PC-9 (cell line): ENCODE data around the gene AKT1.

ENCODE experiments used
- EZH2 ChIP-seq: fragments of 200-600 bp; sonication (generic); IDR thresholded peaks from 2 replicates; pipeline ENCODE4 v1.8.0; 2017; ENCODE audit warnings: antibody characterized with exemption, low read depth
- TF ChIP-seq, protein P1 (sequence below): fragments of 200-600 bp; sonication (generic); conservative IDR thresholded peaks from 2 replicates; pipeline ENCODE4 v1.6.1; 2017; ENCODE audit warnings: mixed run types, antibody characterized with exemption, mild to moderate bottlenecking, moderate library complexity

DNA sequence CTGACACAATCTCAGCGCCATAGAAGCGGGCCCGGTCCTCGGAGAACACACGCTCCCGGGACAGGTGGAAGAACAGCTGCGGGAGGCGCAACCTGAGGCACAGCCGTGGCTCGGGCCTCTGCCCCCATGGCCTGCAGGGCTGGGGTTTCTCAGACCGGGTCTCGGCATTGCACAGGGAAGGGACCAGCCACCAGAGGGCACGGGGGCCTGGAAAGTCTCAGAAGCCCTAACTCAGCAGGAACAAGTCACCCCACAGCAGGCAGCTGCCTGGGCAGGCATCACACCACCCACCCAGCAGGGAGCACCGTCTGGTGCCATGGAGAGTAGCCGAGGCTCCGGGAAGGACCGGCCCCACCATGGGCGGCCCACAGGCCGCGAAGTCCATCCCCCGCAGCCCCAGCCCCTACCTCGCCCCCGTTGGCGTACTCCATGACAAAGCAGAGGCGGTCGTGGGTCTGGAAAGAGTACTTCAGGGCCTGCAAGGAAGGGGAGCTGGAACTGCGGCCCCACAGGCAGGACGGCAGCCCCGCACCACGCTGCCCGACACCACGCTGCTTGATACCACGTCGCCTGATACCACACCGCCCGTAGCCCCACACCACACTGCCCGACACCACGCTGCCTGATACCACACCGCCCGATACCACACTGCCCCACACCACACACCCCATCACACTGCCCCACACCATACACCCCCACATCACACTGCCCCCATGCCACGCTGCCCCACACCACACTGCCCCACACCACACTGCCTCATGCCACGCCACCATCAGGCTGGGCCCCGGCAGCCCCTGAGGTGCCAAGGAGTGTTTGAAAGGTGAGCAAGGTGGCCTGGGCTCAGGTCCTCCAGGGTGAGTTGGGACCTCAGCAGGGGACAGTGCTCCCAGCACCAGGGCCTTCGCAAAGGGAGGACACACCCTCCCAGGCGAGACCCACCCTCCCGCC is 21.8 kb downstream of the AKT1 start:
- TF ChIP-seq, protein P1, sequence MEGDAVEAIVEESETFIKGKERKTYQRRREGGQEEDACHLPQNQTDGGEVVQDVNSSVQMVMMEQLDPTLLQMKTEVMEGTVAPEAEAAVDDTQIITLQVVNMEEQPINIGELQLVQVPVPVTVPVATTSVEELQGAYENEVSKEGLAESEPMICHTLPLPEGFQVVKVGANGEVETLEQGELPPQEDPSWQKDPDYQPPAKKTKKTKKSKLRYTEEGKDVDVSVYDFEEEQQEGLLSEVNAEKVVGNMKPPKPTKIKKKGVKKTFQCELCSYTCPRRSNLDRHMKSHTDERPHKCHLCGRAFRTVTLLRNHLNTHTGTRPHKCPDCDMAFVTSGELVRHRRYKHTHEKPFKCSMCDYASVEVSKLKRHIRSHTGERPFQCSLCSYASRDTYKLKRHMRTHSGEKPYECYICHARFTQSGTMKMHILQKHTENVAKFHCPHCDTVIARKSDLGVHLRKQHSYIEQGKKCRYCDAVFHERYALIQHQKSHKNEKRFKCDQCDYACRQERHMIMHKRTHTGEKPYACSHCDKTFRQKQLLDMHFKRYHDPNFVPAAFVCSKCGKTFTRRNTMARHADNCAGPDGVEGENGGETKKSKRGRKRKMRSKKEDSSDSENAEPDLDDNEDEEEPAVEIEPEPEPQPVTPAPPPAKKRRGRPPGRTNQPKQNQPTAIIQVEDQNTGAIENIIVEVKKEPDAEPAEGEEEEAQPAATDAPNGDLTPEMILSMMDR = no peak
- TF ChIP-seq EZH2 = no peak
